ENCODE data around the gene NSD2. TPM values are rescaled to one million over a fixed set of nuclear protein-coding genes. Genes with fewer than 3 reads are reported as not detected.
A peak's percentile ranks its signal among the peaks of the same experiment; 100 is the strongest.

NSD2 gene
- total RNA-seq, 1 experiment from 2014 or later: 136 TPM

- H2AK5ac ChIP-seq (ENCODE audit: insufficient read length, low read length): no peak overlapping the region
- H2BK20ac ChIP-seq (ENCODE audit: low read depth, low read length, poor library complexity, severe bottlenecking): no peak overlapping the region
- no peak overlapping the region for H3K18ac ChIP-seq (ENCODE audit: insufficient read length, low read depth, low read length)
- TF ChIP-seq CTCF (conservative IDR thresholded peaks at IDR 0.05): no peak
- no peaks in the 10 kb centered on the region for H3K4me1 ChIP-seq (ENCODE audit: insufficient read depth, low read length)
- no CpG with 5 or more reads among the region's 1 CpG for WGBS (ENCODE audit: extremely low coverage, insufficient read length, low lambda C conversion rate)
- no peak overlapping the region for H2AFZ ChIP-seq (ENCODE audit: low read length)
- H3T11ph ChIP-seq (ENCODE audit: low read length): no peak overlapping the region
- no peak overlapping the region for H2BK15ac ChIP-seq (ENCODE audit: low read depth, low read length)
- no peaks in the 10 kb centered on the region for H3K9me3 ChIP-seq (ENCODE audit: control insufficient read depth, low read depth, low read length)
- Mint-ChIP-seq H3K36me3 (ENCODE audit: insufficient read depth in 1 of 3, low read depth in 3 of 3) (peaks cover 25 to 77% (median 77%) of the 10 kb centered on the region in 3 experiments; a peak in 6 of 7 replicates), H3K4me1 (peaks cover 0 to 3% of the 10 kb centered on the region in 2 experiments; a peak in 2 of 4 replicates), H3K27ac (peak overlapping the region in 1 of 3 experiments; percentile 28; a peak in 1 of 7 replicates), H3K27me3 (ENCODE audit: low read depth) (no peaks in the 10 kb centered on the region), H3K4me3 (no peak overlapping the region), H3K9me3 (no peaks in the 10 kb centered on the region)
- H3K4ac ChIP-seq (ENCODE audit: low read depth, low read length): no peak overlapping the region
- no peak overlapping the region for H2BK12ac ChIP-seq (ENCODE audit: insufficient read length, low read depth, low read length)
- no peak overlapping the region for H3K9ac ChIP-seq (ENCODE audit: extremely low read depth, insufficient read length, low read length)
- no peak overlapping the region for H4K8ac ChIP-seq (replicated peaks; ENCODE audit: insufficient read length, low read depth, low read length)
- no peak overlapping the region for H3K27ac ChIP-seq (ENCODE audit: insufficient read length, low read depth, low read length)
- no peaks in the 10 kb centered on the region for H3K27me3 ChIP-seq (ENCODE audit: insufficient read depth, low read length)
- no peaks in the 10 kb centered on the region for H4K20me1 ChIP-seq (ENCODE audit: control insufficient read depth, insufficient read depth, insufficient read length)
- H3K23ac ChIP-seq (ENCODE audit: insufficient read length, low read depth, low read length): no peak overlapping the region
- H2BK120ac ChIP-seq (ENCODE audit: low read depth, low read length, poor library complexity, severe bottlenecking): no peak overlapping the region
- H4K5ac ChIP-seq (ENCODE audit: insufficient read length, low read depth, low read length): no peak overlapping the region
- no peak overlapping the region for H3K4me2 ChIP-seq (ENCODE audit: insufficient read depth, insufficient read length, low read length)
- no peaks in the 10 kb centered on the region for H3K79me1 ChIP-seq (ENCODE audit: insufficient read depth, low read depth, low read length, poor library complexity, severe bottlenecking)
- H2BK5ac ChIP-seq (ENCODE audit: insufficient read length, low read length): no peak overlapping the region
- H3K56ac ChIP-seq (ENCODE audit: insufficient read length, low read depth, low read length): no peak overlapping the region
- H4K91ac ChIP-seq (ENCODE audit: insufficient read length, low read depth, low read length): no peak overlapping the region
- no peaks in the 10 kb centered on the region for H3K23me2 ChIP-seq (ENCODE audit: insufficient read length, low read depth, low read length, poor library complexity, severe bottlenecking)
- no peak for DNase-seq
- no peaks in the 10 kb centered on the region for H3K79me2 ChIP-seq (ENCODE audit: insufficient read depth, low read length)
- H3K14ac ChIP-seq (ENCODE audit: insufficient read depth, low read length): no peak overlapping the region
Observed at GRCh38 chr4:1964971-1965370, 93.8 kb downstream of the NSD2 start.

Data from H9 (cell line).